Fibroblast of mammary gland (primary cell): ENCODE results near the gene DSCAML1.

Source experiments
- DNase-seq: peaks from one replicate; pipeline ENCODE4 v3.0.0-alpha.2; 2010; ENCODE audit warnings: low read depth
- H3K4me3 ChIP-seq: 2 replicates; pipeline ENCODE4 v1.5.1; 2011; ENCODE audit warnings: low read depth, mild to moderate bottlenecking, low read length, moderate library complexity; ENCODE audit not compliant: control insufficient read depth
- TF ChIP-seq, protein P1 (sequence below): conservative IDR thresholded peaks from 2 replicates; pipeline ENCODE4 v1.5.1; 2011; ENCODE audit warnings: low read depth, low read length, inconsistent platforms; ENCODE audit not compliant: control insufficient read depth, insufficient read depth

DSCAML1 gene

DNA sequence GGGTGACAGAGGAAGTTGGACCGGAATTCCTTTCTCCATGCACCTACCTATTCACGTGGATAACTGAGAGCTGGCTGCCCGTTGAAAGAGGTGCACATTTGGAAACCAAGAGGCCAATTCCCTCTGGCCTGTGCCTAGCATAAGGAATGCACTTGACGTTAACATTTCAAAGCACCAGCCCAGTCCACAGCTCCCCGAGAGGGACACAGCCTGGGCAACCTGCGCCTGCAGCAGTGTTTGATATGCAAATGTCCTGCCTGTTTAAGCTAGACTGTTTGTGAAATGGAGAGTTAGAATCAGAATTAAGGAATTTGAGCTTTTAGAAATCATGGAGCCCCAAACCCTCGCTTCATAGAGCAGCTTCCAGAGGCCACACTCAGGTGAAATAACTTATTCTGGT lies 126.1 kb downstream of the DSCAML1 start:
- H3K4me3 ChIP-seq, result no peak overlapping the region
- TF ChIP-seq, protein P1, sequence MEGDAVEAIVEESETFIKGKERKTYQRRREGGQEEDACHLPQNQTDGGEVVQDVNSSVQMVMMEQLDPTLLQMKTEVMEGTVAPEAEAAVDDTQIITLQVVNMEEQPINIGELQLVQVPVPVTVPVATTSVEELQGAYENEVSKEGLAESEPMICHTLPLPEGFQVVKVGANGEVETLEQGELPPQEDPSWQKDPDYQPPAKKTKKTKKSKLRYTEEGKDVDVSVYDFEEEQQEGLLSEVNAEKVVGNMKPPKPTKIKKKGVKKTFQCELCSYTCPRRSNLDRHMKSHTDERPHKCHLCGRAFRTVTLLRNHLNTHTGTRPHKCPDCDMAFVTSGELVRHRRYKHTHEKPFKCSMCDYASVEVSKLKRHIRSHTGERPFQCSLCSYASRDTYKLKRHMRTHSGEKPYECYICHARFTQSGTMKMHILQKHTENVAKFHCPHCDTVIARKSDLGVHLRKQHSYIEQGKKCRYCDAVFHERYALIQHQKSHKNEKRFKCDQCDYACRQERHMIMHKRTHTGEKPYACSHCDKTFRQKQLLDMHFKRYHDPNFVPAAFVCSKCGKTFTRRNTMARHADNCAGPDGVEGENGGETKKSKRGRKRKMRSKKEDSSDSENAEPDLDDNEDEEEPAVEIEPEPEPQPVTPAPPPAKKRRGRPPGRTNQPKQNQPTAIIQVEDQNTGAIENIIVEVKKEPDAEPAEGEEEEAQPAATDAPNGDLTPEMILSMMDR, result no peak
- no peak for DNase-seq

DNA sequence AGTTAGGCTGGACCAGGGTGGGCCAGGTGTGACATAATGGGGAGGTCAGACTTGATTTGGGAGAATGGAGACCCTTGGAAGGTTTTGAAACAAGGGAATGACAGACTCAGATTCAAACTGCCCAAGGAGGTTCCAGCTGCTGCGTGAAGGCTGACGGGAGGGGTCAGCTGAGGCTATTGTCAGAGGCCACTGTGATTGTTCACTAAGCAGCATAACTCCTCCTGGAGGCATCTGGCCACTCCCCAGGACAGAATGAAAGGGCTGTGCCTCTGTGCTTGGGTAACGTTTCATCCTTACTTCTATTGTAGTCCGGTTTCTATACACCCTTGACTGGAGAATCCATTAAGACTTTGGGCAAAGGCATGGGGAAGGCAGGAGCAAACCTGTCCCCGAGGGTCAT lies 126.6 kb downstream of the DSCAML1 start:
- no peak for DNase-seq
- no peak overlapping the region for H3K4me3 ChIP-seq
- TF ChIP-seq, protein P1, result no peak

DNA sequence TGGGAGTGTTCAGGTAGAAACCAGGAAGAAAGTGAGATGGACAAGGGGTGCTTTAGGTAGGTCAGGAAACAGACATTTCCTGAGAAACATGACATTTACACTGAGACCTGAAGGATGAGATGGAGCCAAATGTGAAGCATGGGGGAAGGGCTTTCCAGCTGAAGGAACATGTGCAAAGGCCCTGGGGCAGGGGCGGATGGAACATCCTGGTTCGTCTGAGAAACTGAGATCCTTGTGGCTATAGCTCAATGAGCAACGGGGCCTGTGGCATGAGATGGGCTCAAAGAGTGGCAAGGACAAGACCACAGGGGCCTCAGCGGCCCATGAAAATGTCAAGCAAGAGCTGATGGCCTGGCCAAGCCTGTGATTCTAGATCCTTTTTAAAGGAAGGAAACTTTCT lies 127.4 kb downstream of the DSCAML1 start:
- H3K4me3 ChIP-seq, result no peak overlapping the region
- TF ChIP-seq, protein P1, result no peak
- no peak for DNase-seq

DNA sequence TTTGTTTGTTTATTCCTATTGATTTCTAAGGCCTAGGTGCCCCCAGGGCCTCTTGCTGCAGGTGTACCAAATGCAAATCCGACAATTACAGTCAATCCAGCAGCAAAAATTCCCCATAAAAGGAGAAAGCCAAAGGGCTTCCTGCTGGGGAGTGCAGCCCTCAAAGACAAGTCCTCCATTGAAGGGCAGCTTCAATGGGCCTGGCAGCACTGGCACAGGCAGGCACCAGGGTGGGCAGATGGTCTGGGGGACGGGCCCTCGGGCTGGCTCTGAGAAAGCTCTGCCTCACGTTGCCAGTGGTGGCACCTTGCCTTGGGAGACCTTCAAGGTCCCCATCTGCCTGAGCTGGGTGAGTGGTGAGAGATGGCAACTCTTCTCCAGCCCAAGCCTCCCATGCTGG lies 128.0 kb downstream of the DSCAML1 start:
- DNase-seq, result no peak
- TF ChIP-seq, protein P1, result no peak
- no peak overlapping the region for H3K4me3 ChIP-seq

DNA sequence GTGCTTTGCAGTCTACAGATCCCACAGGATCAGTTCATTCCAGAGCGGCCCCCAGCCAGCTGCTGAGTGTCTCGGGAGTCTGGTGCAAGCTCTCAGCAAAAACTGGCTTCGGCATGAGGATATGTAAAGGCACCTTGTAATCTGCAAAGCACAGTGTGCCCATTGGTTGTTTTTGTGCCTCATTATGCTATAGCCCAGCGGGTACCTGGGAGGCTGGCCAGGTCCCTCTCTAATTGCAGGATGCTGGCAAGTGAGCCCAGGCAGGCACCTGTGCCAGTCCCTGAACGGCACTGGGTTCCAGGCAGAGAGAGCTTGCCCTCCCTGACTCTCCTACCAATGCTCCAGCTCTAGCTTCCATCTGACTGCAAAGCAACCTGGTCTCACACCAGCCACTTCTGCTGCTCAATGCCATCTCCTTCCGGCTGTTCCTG lies 128.7 kb downstream of the DSCAML1 start:
- DNase-seq, result no peak
- TF ChIP-seq, protein P1, result no peak
- H3K4me3 ChIP-seq, result no peak overlapping the region

DNA sequence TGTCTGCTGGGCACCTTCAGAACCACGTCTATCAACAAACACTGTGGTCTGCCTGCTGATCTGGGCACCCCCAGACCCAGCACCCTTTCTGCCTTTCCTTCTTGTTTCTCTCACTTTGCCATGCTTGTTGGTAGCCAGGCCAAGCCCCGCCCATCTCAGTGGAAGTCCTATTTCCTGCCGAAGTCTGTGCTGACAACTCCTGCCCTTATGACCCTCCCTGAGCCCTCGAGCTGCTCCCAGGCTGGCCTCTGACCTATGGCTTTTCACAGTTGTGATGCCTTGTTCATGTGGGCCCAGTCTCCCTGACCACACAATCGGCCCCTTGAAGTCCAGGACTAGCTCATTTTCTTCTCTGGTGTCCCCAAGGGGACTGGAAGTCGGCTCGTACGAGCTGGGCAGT lies 132.1 kb downstream of the DSCAML1 start:
- DNase-seq, result no peak
- TF ChIP-seq, protein P1, result no peak
- no peak overlapping the region for H3K4me3 ChIP-seq

DNA sequence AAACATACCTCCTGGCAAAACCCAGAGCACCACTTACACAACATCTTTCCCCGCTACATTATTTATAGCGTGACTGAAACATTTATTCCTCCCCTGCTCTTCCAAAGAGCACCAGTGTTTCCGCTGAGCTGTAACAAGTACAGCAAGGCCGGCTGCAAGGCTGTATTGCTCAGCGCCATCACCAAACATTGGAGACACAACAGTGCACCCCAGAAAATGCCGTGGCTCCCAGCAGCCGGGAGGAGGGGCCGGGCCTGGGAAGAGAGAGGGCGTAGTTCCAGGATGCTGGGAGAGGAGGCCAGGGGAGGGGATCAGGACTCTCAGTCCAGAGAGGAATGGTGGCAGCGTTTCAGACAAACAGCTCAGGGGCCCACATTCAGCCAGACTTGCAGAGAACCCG lies 133.2 kb downstream of the DSCAML1 start:
- TF ChIP-seq, protein P1, result no peak
- DNase-seq, result no peak
- no peak overlapping the region for H3K4me3 ChIP-seq
